GDM1 (cell line): ENCODE results near the gene DMP1.
"Not testable (repeated sequence)": the region's sequence is repeated elsewhere in the genome, so short reads cannot be mapped to it uniquely, and the experiment has no call there.

Experiments
- DNase-seq: peaks from one replicate; lab custom pipeline; 2025; lab: John Stamatoyannopoulos, UW

The DMP1 gene

DNA sequence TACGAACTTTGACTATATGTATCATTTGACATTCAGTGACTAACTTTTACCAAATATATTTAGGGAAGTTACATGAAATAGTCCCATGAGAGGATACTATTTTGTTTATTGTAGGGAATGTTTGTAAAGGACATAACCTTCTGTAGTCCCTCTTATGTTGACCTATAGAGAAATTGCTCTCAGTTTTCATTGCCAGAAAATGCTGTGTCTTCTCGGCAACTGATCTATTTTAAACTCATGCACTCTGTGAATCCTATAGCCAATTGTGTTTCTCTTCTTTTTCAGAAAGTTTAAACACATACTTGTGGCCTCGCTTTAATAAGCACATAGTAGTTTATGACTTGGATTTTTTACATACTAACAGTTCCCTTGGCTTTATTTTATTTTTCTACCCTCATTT is 38.2 kb downstream of the DMP1 start:
- DNase-seq, result no peak

DNA sequence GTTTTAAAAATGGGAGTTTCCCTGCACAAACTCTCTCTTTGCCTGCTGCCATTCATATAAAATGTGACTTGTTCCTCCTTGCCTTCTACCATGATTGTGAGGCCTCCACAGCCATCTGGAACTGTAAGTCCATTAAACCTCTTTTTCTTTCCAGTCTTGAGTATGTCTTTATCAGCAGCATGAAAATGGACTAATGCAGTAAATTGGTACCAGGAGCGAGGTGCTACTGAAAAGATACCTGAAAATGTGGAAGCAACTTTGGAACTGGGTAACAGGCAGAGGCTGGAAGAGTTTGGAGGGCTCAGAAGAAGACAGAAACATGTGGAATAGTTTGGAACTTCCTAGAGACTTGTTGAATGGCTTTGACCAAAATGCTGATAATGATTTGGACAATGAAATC is 40.9 kb downstream of the DMP1 start:
- DNase-seq, result not testable (repeated sequence)

DNA sequence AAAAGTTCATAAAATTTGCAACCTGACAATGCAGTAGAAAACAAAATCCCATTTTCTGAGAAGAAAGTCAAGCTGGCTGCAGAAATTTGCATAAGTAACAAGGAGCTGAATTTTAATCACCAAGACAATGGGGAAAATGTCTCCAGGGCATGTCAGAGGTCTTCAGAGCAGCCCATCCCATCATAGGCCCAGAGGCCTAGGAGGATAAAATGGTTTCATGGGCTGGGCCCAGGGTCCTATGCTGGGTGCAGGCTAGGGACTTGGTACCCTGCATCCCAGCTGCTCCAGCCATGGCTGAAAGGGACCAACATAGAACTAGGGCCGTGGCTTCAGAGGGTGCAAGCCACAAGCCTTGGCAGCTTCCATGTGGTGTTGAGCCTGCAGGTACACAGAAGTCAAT is 42.0 kb downstream of the DMP1 start:
- DNase-seq, result not testable (repeated sequence)

DNA sequence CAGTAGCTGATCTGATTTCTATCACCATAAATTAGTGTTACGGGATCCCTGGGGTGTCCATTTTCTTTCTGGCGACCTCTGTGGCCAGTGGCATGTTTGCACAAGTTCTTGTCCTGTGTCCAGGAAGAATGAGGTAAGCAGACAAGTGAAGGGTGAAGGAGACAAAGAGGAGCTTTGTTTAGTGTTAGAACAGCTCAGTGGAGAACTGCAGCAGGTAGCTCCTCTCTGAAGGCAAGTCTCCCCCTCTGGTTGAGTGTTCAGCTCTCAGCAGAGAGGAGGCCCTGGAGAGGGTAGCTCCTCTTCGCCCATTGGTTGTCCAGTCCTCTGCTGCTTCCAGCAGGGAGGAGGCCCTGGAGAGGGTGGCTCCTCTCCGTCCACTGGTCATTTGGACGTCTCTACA is 47.2 kb downstream of the DMP1 start:
- DNase-seq, result no peak

DNA sequence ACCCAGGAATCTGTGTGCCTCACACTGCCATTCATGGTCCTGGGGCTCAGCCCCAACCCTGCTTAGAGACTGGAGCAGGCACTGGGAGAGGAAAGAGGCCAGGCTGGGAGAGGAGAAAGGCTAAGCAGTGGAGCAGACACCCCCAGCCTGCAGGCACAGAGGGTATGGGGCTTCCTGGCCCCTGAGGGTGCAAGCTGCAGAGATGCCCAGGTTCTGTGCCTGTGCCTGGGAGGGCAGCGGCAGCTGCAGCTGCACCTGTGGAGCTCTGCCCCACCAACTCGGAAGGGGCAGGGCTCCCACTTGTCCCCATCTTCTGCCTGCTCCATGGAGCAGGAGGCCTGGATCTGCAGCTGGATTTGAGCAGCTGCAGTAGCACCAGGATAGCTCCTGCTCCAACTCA is 47.9 kb downstream of the DMP1 start:
- DNase-seq, result no peak

DNA sequence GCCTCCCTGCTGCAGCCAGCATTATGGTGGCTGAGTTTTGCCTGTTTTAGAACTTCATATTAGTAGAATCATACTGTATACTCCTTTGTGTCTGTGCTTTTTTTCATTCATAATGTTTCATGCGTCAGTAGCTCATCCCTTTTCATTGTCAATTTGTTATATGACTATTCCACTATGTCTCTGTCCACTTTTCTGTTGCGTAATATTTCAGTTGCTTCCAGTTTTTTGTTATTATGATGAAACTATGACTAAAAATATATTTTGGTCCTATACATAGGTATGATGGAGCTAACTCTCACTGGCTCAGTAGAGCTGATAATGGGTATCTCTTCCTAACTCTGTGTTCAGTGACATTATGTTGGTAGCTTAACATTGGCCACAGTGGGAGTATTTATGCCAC is 48.3 kb downstream of the DMP1 start:
- no peak for DNase-seq

DNA sequence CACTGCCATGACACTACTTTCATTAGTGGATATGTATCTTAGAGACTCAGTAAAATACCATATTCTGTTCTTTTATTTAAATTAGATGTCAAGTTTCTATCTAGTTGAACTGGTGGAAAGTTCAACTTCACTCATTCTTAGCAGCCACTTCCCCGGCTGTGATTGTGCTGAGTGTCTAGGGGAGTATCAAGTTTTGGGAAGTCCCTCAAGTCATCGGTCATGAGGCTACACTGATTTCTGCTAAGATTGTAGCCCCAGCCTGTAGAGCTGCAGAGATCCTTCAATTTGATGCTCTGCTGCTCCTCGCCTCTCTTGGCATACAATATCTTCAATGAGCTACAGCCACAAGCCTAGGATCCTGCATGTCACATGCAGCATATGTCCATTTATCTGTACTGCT is 53.9 kb downstream of the DMP1 start:
- DNase-seq, result no peak

DNA sequence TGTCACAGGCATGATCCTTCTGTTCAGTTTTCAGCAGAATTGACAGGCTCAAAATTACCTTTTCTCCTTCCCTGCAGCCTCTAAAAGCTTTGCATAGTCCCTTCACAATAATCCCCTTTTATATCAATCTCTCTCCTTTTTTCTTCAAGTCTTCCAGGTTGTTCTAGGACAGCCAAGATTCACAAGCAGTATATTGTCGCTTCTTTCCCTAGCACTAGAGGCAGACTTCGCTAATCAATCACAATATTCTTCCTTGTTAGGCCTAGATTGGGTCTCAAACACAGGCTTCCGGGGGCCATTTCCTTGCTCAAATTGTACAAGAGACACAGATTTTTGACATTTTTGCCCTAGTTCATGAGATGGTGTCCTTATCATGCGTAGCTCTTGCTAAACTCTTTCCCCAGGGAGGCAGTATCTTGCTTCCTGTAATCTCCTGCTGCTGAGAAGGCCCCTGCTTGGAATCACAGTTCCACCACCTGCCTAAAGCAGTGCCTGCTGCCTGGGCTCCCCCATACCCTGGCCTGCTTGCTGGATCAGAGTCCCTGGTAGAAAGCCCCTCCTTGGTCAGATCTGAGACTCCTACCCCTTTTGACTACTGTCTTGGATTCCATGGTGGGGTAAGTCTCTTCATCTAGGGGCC is 57.3 kb downstream of the DMP1 start:
- no peak for DNase-seq
